ENCODE results near the gene ITGBL1. TPM values are rescaled to one million over a fixed set of nuclear protein-coding genes. Genes with fewer than 3 reads are reported as not detected.

The ITGBL1 gene
- total and polyA plus RNA-seq, 9 donors = 0.45 to 9.3 (median 1.8) TPM

DNA sequence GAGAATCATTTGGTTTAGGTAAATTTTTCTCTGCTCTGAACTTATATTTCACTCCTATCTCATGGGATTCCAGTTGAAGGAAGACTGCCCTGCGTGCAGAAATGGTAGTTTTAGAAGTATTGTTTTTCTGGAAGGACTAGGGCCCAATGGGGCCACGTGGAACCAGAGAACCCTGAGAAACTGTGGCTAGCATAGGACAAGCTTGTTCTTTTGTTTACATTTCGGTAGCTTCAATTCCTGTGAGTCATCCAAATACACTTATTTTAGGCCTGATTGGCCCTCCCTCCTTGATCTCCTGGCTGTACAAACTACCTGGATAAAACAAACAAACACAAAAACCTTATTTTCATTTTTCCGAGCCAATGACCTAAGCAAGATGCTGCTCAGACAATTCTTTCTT is 124.0 kb downstream of the ITGBL1 start:
- intact Hi-C loops (cut with DNase I) = no loop called here
- Histone ChIP-seq H3K27ac (no peak overlapping the region), H3K27me3 (no peaks in the 10 kb centered on the region), H3K36me3 (no peaks in the 10 kb centered on the region), H3K4me1 (ENCODE audit: insufficient read depth) (no peaks in the 10 kb centered on the region), H3K9me3 (no peaks in the 10 kb centered on the region), H3K4me3 (no peak overlapping the region)
- no peak for DNase-seq
- TF ChIP-seq POLR2A (IDR thresholded peaks at IDR 0.05) (no peak), CTCF (IDR thresholded peaks at IDR 0.05) (no peak), EP300 (IDR thresholded peaks at IDR 0.05) (no peak)
- WGBS, 3 donors = 38 to 42% (median 40%) methylated on average over 4 of the region's 4 CpGs

GRCh38 chr13:101576977-101577376 is 124.5 kb downstream of the ITGBL1 start:
- no peak overlapping the region for H3K4me3 ChIP-seq
- intact Hi-C loops (cut with DNase I) = no loop called here
- no peak overlapping the region for H3K27ac ChIP-seq
- no peaks in the 10 kb centered on the region for H3K9me3 ChIP-seq
- DNase-seq = no peak
- TF ChIP-seq CTCF (IDR thresholded peaks at IDR 0.05) = no peak
- TF ChIP-seq POLR2A (IDR thresholded peaks at IDR 0.05) = no peak
- no peak for TF ChIP-seq EP300 (IDR thresholded peaks at IDR 0.05)
- no peaks in the 10 kb centered on the region for H3K4me1 ChIP-seq (ENCODE audit: insufficient read depth)
- H3K36me3 ChIP-seq = no peaks in the 10 kb centered on the region
- H3K27me3 ChIP-seq = no peaks in the 10 kb centered on the region

GRCh38 chr13:101579281-101579802 is 126.9 kb downstream of the ITGBL1 start:
- Histone ChIP-seq H3K4me1 (ENCODE audit: insufficient read depth) (no peaks in the 10 kb centered on the region), H3K27ac (no peak overlapping the region), H3K9me3 (no peaks in the 10 kb centered on the region), H3K4me3 (no peak overlapping the region), H3K27me3 (no peaks in the 10 kb centered on the region), H3K36me3 (no peaks in the 10 kb centered on the region)
- DNase-seq = no peak
- intact Hi-C loops (cut with DNase I) = no loop called here
- 7 to 20% (median 9%) methylated on average over 4 of the region's 4 CpGs for WGBS, 3 donors
- TF ChIP-seq EP300 (IDR thresholded peaks at IDR 0.05) (no peak), POLR2A (IDR thresholded peaks at IDR 0.05) (no peak), CTCF (IDR thresholded peaks at IDR 0.05) (no peak)

GRCh38 chr13:101584331-101584730 is 131.9 kb downstream of the ITGBL1 start:
- no peak for DNase-seq

More at GRCh38 chr13:101584331-101584730, 131.9 kb downstream of the ITGBL1 start:
- intact Hi-C loops (cut with DNase I) = no loop called here
- H3K27ac ChIP-seq = no peak overlapping the region
- H3K4me3 ChIP-seq = no peak overlapping the region
- H3K4me1 ChIP-seq (ENCODE audit: insufficient read depth) = no peaks in the 10 kb centered on the region
- no peak for TF ChIP-seq POLR2A (IDR thresholded peaks at IDR 0.05)
- no peak for TF ChIP-seq EP300 (IDR thresholded peaks at IDR 0.05)
- no peak for TF ChIP-seq CTCF (IDR thresholded peaks at IDR 0.05)
- no peaks in the 10 kb centered on the region for H3K36me3 ChIP-seq
- H3K27me3 ChIP-seq = no peaks in the 10 kb centered on the region
- no peaks in the 10 kb centered on the region for H3K9me3 ChIP-seq

All from ovary (tissue), 9 donors.